Endothelial cell of umbilical vein (primary cell): Measurements from ENCODE around the gene TGFBR3.

Experiments
- EZH2 ChIP-seq: IDR thresholded peaks from 2 replicates; pipeline ENCODE4 v1.6.1; 2012; ENCODE audit warnings: borderline replicate concordance, low read depth, mild to moderate bottlenecking, moderate library complexity, low read length, inconsistent platforms; ENCODE audit not compliant: severe bottlenecking
- FOS ChIP-seq: IDR thresholded peaks from 2 replicates; pipeline ENCODE4 v1.6.1; 2011; ENCODE audit warnings: mild to moderate bottlenecking, low read length, moderate library complexity, borderline replicate concordance; ENCODE audit not compliant: insufficient read depth
- JUN ChIP-seq: IDR thresholded peaks from 2 replicates; pipeline ENCODE4 v1.6.1; 2011; ENCODE audit warnings: borderline replicate concordance, low read depth; ENCODE audit not compliant: insufficient read length, insufficient read depth
- MAX ChIP-seq: IDR thresholded peaks from 2 replicates; pipeline ENCODE4 v1.6.1; 2011; ENCODE audit not compliant: insufficient read depth, insufficient read length
- MYC ChIP-seq: IDR thresholded peaks from one replicate; pipeline ENCODE4 v1.6.1; 2011; ENCODE audit warnings: mild to moderate bottlenecking, low read depth, low read length
- POLR2A ChIP-seq: IDR thresholded peaks from 2 replicates; pipeline ENCODE4 v1.6.1; 2012; ENCODE audit warnings: low read depth, mild to moderate bottlenecking, control low read depth, low read length
- POLR2AphosphoS5 ChIP-seq: IDR thresholded peaks from 2 replicates; pipeline ENCODE4 v1.6.1; 2012; ENCODE audit warnings: low read depth, mild to moderate bottlenecking, control low read depth, low read length, moderate library complexity; ENCODE audit not compliant: insufficient read depth
- TF ChIP-seq, protein P1 (sequence below), 2 donors: IDR thresholded peaks; 1 replicate in 1 of 2; 2 replicates in 1 of 2; pipeline ENCODE4 v1.5.1; 2011; ENCODE audit warnings: low read length in 2 of 2, mild to moderate bottlenecking in 2 of 2, moderate library complexity in 2 of 2, control low read depth in 1 of 2, inconsistent platforms in 1 of 2, low read depth in 1 of 2; ENCODE audit not compliant: insufficient read depth in 1 of 2; ENCODE audit errors: extremely low read depth in 1 of 2

DNA sequence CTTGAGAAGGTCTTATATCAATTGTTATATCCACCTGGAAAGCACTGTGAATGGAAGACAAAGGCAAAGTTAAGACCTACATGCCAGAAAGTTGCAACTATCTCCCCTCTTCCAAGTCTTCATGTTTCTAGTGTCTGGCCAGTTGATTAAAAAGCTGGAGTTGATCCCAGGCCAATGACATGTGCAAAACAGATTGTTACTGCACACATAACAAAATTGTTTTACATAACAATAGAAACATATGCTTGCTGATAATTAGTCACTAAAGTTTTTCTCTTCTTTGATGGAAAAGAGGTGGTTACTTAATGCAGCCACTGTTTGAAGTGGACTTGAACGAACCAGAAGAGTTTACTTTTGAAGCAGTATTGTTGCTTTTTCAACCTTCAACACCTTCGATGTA is 158.2 kb downstream of the TGFBR3 start:
- TF ChIP-seq POLR2AphosphoS5 (no peak), FOS (no peak), POLR2A (no peak), MAX (no peak), EZH2 (no peak), MYC (no peak), JUN (no peak)
- TF ChIP-seq, protein P1, sequence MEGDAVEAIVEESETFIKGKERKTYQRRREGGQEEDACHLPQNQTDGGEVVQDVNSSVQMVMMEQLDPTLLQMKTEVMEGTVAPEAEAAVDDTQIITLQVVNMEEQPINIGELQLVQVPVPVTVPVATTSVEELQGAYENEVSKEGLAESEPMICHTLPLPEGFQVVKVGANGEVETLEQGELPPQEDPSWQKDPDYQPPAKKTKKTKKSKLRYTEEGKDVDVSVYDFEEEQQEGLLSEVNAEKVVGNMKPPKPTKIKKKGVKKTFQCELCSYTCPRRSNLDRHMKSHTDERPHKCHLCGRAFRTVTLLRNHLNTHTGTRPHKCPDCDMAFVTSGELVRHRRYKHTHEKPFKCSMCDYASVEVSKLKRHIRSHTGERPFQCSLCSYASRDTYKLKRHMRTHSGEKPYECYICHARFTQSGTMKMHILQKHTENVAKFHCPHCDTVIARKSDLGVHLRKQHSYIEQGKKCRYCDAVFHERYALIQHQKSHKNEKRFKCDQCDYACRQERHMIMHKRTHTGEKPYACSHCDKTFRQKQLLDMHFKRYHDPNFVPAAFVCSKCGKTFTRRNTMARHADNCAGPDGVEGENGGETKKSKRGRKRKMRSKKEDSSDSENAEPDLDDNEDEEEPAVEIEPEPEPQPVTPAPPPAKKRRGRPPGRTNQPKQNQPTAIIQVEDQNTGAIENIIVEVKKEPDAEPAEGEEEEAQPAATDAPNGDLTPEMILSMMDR (IDR thresholded peaks at IDR 0.05; ENCODE audit: extremely low read depth in 1 of 2, insufficient read depth in 1 of 2, low read depth in 1 of 2, low read length in 2 of 2) = no peak
